GM23338 (cell line): ENCODE data around the gene TMEM53.

Experiments used
- CREB1 ChIP-seq: fragments of 250-450 bp; sonication (Bioruptor Pico); IDR thresholded peaks from 2 replicates; pipeline ENCODE4 v1.5.0; 2020; ENCODE audit warnings: low read depth, mild to moderate bottlenecking, moderate library complexity
- CTCF ChIP-seq, 2 experiments: fragments of 200-600 bp in 1 of 2; sonication (generic) in 1 of 2; conservative IDR thresholded peaks; 2 replicates each; pipeline versions ENCODE4 v1.5.1 to v1.6.1; 2016 to 2017; ENCODE audit warnings: antibody characterized with exemption in 2 of 2, low read depth in 2 of 2, mild to moderate bottlenecking in 2 of 2, moderate library complexity in 1 of 2
- ETS1 ChIP-seq: IDR thresholded peaks from 2 replicates; pipeline ENCODE4 v1.6.1; 2016; ENCODE audit warnings: antibody characterized with exemption
- EZH2 ChIP-seq: fragments of 200-600 bp; sonication (generic); IDR thresholded peaks from one replicate; pipeline ENCODE4 v1.8.0; 2017; ENCODE audit warnings: antibody characterized with exemption, mild to moderate bottlenecking, low read depth; ENCODE audit not compliant: unreplicated experiment
- EZH2phosphoT487 ChIP-seq: fragments of 200-600 bp; sonication (generic); IDR thresholded peaks from one replicate; pipeline ENCODE4 v1.8.1; 2018; ENCODE audit warnings: antibody characterized with exemption; ENCODE audit not compliant: unreplicated experiment
- NANOG ChIP-seq: IDR thresholded peaks from 2 replicates; pipeline ENCODE4 v1.6.1; 2016; ENCODE audit warnings: antibody characterized with exemption, borderline replicate concordance
- POLR2AphosphoS5 ChIP-seq: IDR thresholded peaks from 2 replicates; pipeline ENCODE4 v1.6.1; 2016; ENCODE audit warnings: antibody characterized with exemption, low read depth
- REST ChIP-seq: IDR thresholded peaks from one replicate; pipeline ENCODE4 v1.6.1; 2018; ENCODE audit warnings: antibody characterized with exemption; ENCODE audit not compliant: unreplicated experiment
- STAT1 ChIP-seq: IDR thresholded peaks from one replicate; pipeline ENCODE4 v1.6.1; 2016; ENCODE audit warnings: antibody characterized with exemption; ENCODE audit not compliant: unreplicated experiment
- ZNF114 ChIP-seq: fragments of 250-450 bp; sonication (Bioruptor Pico); IDR thresholded peaks from 2 replicates; pipeline ENCODE4 v1.5.0; 2020; ENCODE audit warnings: mild to moderate bottlenecking, moderate library complexity
- ZNF331 ChIP-seq: fragments of 250-450 bp; sonication (Bioruptor Pico); IDR thresholded peaks from 2 replicates; pipeline ENCODE4 v1.5.0; 2020; ENCODE audit warnings: low read depth, mild to moderate bottlenecking, moderate library complexity

GRCh38 chr1:44620072-44620471, 54.2 kb downstream of the TMEM53 start:
- TF ChIP-seq CTCF (conservative IDR thresholded peaks at IDR 0.05; ENCODE audit: low read depth in 2 of 2) (no peak), POLR2AphosphoS5 (no peak), EZH2phosphoT487 (no peak), REST (no peak), ZNF331 (CRISPR knock-in tag) (no peak), ZNF114 (CRISPR knock-in tag) (no peak), EZH2 (no peak), CREB1 (CRISPR knock-in tag) (no peak), STAT1 (no peak), NANOG (no peak), ETS1 (no peak)
